Omental fat pad (tissue), 4 donors: Measurements from ENCODE around the gene DDI2. TPM values are rescaled to one million over a fixed set of nuclear protein-coding genes. Genes with fewer than 3 reads are reported as not detected.

Source experiments
- ATAC-seq: fragments of 150-250 bp; one replicate; pipeline ENCODE4 v1.9.1; 2016; ENCODE audit warnings: mild to moderate bottlenecking, moderate library complexity; ENCODE audit not compliant: low FRiP score
- DNase-seq: peaks from one replicate; pipeline ENCODE4 v3.0.0-alpha.2; 2019; ENCODE audit warnings: low spot score
- total RNA-seq, 4 donors: library from RNA; depleted of rRNA; stranded (reverse); fragments of >200 nt; gene quantifications; one replicate each; pipeline ENCODE4 v1.1.0, GENCODE V29; 2016
- TF ChIP-seq, protein P1 (sequence below), 3 donors: fragments of 450-650 bp; IDR thresholded peaks; one replicate each; pipeline ENCODE4 v1.5.1; 2016 to 2017; ENCODE audit warnings: antibody characterized with exemption in 3 of 3, mild to moderate bottlenecking in 3 of 3, moderate library complexity in 2 of 3

Gene DDI2
- total RNA-seq, 4 donors from 2014 or later: 49.3 to 63.2 (median 54.5) TPM

DNA sequence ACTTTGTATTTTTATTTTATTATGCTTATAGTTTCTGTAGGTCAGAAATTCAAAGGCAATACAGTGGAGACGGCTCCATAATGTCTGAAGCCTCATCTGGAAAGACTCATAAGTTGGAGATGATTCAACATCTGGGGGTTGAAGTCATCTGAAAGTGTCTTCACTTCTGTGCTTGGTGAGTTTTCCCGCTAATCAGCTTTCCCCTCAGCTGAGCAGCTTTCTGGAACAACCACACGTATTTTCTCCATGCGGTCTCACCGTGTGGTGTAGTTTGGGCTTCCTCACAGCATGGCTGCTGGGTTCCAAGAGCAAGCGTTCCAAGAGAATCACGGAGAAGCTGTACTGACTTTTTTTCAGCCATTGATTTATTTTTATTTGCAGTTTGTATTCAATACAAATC is 7.6 kb upstream of the DDI2 start:
- TF ChIP-seq, protein P1, sequence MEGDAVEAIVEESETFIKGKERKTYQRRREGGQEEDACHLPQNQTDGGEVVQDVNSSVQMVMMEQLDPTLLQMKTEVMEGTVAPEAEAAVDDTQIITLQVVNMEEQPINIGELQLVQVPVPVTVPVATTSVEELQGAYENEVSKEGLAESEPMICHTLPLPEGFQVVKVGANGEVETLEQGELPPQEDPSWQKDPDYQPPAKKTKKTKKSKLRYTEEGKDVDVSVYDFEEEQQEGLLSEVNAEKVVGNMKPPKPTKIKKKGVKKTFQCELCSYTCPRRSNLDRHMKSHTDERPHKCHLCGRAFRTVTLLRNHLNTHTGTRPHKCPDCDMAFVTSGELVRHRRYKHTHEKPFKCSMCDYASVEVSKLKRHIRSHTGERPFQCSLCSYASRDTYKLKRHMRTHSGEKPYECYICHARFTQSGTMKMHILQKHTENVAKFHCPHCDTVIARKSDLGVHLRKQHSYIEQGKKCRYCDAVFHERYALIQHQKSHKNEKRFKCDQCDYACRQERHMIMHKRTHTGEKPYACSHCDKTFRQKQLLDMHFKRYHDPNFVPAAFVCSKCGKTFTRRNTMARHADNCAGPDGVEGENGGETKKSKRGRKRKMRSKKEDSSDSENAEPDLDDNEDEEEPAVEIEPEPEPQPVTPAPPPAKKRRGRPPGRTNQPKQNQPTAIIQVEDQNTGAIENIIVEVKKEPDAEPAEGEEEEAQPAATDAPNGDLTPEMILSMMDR (IDR thresholded peaks at IDR 0.05): no peak
- DNase-seq (no peak), ATAC-seq (no peak)

DNA sequence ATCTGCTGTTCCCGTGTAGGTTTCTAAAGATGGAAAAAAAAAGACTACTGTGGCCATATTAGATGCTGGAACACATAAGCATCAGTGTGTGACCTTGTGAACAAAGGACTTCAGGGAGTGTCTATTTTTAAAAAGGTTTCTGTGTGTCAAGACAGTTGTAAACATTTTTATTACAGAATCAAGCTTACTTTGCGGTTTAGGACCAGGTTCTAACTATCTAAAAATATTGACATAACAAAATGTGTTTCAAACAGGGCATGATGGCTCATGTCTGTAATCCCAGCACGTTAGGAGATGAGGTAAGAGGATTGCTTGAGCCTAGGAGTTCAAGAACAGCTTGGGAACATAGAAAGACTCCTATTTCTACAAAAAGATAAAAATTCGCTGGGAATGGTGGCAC is 7.1 kb upstream of the DDI2 start:
- ATAC-seq (no peak), DNase-seq (no peak)
- TF ChIP-seq, protein P1 (IDR thresholded peaks at IDR 0.05): no peak

DNA sequence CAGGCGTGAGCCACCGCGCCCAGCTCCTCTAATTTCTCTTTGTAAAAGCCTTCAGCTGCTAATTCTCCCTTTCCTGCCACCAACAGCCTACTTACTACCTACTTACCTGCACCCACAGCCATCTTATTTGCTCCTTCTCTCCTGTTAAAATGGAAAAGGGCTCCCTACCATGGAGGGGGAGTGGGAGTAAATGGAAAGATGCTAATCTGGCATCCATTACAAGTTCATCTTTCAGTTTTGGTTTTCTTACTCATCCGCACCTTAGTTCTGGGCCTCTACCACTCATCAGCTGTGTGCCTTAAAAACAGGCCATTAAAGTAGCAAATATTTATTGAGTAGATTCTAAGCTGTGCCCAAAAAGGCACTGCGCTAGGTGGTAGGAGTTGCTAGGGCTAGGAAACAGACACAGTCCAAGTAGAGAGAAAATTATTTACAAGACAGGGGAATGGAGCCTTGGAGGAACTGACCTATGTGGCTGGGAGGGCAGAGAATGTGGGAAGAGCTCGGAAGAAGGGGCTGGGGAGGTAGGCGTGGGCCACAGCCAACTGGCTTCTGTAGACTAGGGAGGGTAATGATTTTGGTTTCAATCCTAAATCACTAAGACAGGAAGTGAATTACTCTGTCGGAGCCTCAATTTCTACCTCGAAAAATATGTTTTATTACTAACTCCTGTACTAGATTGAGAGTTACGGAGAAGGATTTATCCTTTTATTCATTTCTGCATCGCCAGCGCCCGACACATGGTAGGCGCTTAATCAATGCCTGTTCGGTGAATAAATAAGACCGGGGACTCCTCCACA is 685 bp upstream of the DDI2 start:
- ATAC-seq (peak; percentile 35), DNase-seq (no peak)
- TF ChIP-seq, protein P1 (IDR thresholded peaks at IDR 0.05): no peak

DNA sequence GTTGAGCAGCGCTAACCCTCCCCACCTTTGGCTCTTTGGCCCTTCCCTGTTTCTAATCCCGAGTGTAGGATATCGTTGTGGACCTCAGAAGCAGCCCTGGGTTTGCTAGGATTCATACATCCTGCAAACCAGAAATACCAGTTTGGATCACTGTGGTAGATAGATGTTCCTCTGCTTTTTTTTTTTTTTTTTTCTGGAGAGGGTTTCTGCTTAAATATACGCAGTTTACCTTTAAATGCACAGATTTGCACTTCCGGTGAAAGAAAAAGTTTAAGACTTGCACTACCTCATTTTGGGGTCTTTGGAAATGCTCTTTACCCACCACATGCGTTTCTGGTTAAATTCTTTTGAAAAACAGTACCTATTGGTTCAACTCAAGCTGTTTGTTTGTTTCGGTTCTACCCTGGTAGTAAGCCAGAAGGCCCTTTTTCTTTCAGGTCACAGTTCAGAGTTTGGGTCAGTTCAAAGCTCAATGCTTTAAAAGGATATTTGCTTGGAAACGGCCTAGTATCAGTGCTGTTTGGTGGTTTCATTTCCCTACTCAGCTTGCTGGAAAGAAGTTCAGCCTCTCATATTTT is 908 bp downstream of the DDI2 start:
- no peak for DNase-seq
- no peak for ATAC-seq
- TF ChIP-seq, protein P1 (IDR thresholded peaks at IDR 0.05): no peak

DNA sequence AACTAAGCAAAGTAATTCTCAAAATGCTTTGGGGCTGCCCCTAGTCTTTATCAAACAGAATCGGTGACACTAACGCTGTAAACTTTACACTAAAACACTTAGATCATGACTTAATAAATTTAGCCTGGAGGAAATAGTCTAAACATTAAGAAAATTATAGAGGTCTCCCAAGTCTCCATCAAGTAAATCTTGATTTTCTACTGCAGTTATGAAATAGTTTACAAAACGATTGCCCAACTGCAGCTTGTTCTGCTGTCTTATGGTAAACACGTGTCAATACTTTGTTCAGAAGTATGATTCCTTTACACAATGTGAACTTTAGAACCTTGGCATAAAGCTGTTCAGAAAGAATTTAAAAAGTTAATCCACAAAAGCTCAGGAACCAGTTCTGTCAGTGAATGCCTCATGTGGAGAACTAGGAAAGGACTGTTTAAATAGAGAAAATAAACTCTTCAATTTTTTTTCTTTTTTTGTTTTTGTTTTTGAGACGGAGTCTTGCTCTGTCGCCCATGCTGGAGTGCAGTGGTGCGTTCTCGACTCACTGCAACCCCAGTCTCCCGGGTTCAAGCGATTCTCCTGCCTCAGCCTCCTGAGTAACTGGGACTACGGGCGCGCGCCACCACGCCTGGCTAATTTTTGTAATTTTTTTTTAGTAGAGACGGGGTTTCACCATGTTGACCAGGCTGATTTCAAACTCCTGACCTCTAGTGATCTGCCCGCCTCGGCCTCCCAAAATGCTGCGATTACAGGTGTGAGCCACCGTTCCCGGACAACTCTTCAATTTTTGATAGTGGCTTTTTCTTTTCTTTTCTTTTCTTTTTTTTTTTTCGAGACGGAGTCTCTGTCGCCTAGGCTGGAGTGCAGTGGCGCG is 1.6 kb downstream of the DDI2 start:
- TF ChIP-seq, protein P1 (IDR thresholded peaks at IDR 0.05): no peak
- ATAC-seq (no peak), DNase-seq (no peak)

DNA sequence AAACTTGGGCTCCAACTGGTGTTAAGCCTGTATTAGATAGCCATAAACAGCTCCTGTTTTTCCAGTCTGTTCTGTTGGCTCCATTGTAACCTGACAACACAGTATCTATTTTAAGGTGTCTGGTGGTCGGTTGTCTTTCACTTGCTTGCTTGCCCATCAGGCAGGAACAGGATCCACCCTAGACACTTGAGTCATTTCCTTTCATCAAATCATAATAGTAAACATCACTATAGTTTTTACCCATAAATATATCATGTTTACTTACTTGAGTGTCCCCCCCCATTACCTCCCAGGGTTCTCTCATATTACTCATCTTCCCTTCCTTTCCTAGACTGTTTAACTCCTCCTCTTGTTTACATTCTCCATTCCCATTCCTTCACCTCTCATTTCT is 2.9 kb downstream of the DDI2 start:
- TF ChIP-seq, protein P1 (IDR thresholded peaks at IDR 0.05): no peak
- ATAC-seq (no peak), DNase-seq (no peak)
